GM21367 (cell line): Measurements from ENCODE around the gene RETREG2.

Source experiments
- ATAC-seq: cut with Tn5 transposase; IDR thresholded peaks from one replicate; pipeline ENCODE4 v1.9.1; 2021; ENCODE audit not compliant: unreplicated experiment

The RETREG2 gene

GRCh38 chr2:219168932-219169331 lies 9.1 kb upstream of the RETREG2 start:
- ATAC-seq: no peak

- ATAC-seq: no peak
Measured at GRCh38 chr2:219169930-219170654, 8.0 kb upstream of the RETREG2 start, which contains the start of gene SLC23A3. Gene SLC23A3, minus strand, starts transcription at chr2:219170029. Its CDS starts 45 bp downstream, at chr2:219169984.

- ATAC-seq: no peak
Measured at GRCh38 chr2:219171231-219171651, 6.8 kb upstream of the RETREG2 start.

- ATAC-seq: no peak
Measured at GRCh38 chr2:219172231-219173154, 5.6 kb upstream of the RETREG2 start.

GRCh38 chr2:219173176-219173575 lies 4.9 kb upstream of the RETREG2 start:
- no peak for ATAC-seq

- ATAC-seq: no peak
Measured at GRCh38 chr2:219174146-219174545, 3.9 kb upstream of the RETREG2 start.

- no peak for ATAC-seq
Measured at GRCh38 chr2:219174801-219175200, 3.3 kb upstream of the RETREG2 start.

GRCh38 chr2:219175486-219175885 lies 2.6 kb upstream of the RETREG2 start:
- no peak for ATAC-seq

GRCh38 chr2:219175928-219176817 lies 1.9 kb upstream of the RETREG2 start:
- ATAC-seq: peak; percentile 27

GRCh38 chr2:219176818-219177551 lies 1.1 kb upstream of the RETREG2 start, which contains the start of gene CNPPD1:
Gene CNPPD1, minus strand, starts transcription at chr2:219176925. Its CDS starts 97 bp downstream, at chr2:219176828.
- ATAC-seq: peak; percentile 53

GRCh38 chr2:219178377-219179175 lies 501 bp downstream of the RETREG2 start:
- ATAC-seq: peak; percentile 12

- no peak for ATAC-seq
Measured at GRCh38 chr2:219179601-219180465, 1.8 kb downstream of the RETREG2 start.

- ATAC-seq: no peak
Measured at GRCh38 chr2:219180961-219181360, 2.9 kb downstream of the RETREG2 start.

GRCh38 chr2:219181531-219181930 lies 3.5 kb downstream of the RETREG2 start:
- ATAC-seq: no peak

- ATAC-seq: no peak
Measured at GRCh38 chr2:219182331-219183150, 4.5 kb downstream of the RETREG2 start.

- no peak for ATAC-seq
Measured at GRCh38 chr2:219183151-219183772, 5.2 kb downstream of the RETREG2 start.

- no peak for ATAC-seq
Measured at GRCh38 chr2:219184121-219184520, 6.0 kb downstream of the RETREG2 start.
